H1 (cell line): ENCODE results near the gene ABCC10. TPM values are rescaled to one million over a fixed set of nuclear protein-coding genes. Genes with fewer than 3 reads are reported as not detected.

ENCODE experiments used
- CTCF ChIA-PET: fragments of 300-600 bp; sonication (Branson Sonifier 250); formaldehyde crosslinking; loops from one replicate; lab custom pipeline; 2021; ENCODE audit not compliant: partially characterized antibody; lab: Charles Lee
- POLR2A ChIA-PET: fragments of 300-600 bp; sonication (Branson Sonifier 250); formaldehyde crosslinking; loops from one replicate; lab custom pipeline; 2021; ENCODE audit warnings: inconsistent platforms; ENCODE audit not compliant: partially characterized antibody; lab: Charles Lee
- DNase-seq, 2 experiments: peaks; one replicate each; pipeline versions ENCODE4 v3.0.0 to v3.0.0-alpha.2; 2010 to 2022; ENCODE audit warnings: low spot score in 2 of 2, low read depth in 1 of 2, mixed read lengths in 1 of 2
- FAIRE-seq: peaks from 2 replicates; lab custom pipeline; 2011; peaks lifted over from hg19 to GRCh38; lab: Jason Lieb, UNC
- H2AFZ ChIP-seq: 2 replicates; pipeline ENCODE4 v1.8.1; 2012; ENCODE audit warnings: low read length, inconsistent platforms
- H2AK5ac ChIP-seq: 2 replicates; pipeline ENCODE4 v1.6.1; 2013; ENCODE audit warnings: low read depth, low read length
- H2BK120ac ChIP-seq: replicated peaks from 2 replicates; pipeline ENCODE3; 2013; ENCODE audit warnings: low read depth, low read length, inconsistent platforms
- H2BK12ac ChIP-seq: 2 replicates; pipeline ENCODE4 v1.6.1; 2013; ENCODE audit warnings: low read depth, low read length
- H2BK15ac ChIP-seq: 2 replicates; pipeline ENCODE4 v1.6.1; 2013; ENCODE audit warnings: low read length
- H2BK20ac ChIP-seq: 2 replicates; pipeline ENCODE4 v1.6.1; 2013; ENCODE audit warnings: low read length
- H2BK5ac ChIP-seq: 2 replicates; pipeline ENCODE4 v1.6.1; 2013; ENCODE audit warnings: low read depth, low read length
- H3K14ac ChIP-seq: 2 replicates; pipeline ENCODE4 v1.6.1; 2013; ENCODE audit warnings: inconsistent platforms; ENCODE audit not compliant: insufficient read length
- H3K18ac ChIP-seq: 2 replicates; pipeline ENCODE4 v1.6.1; 2013; ENCODE audit warnings: low read length; ENCODE audit errors: extremely low read depth
- H3K23ac ChIP-seq: 2 replicates; pipeline ENCODE4 v1.6.1; 2013; ENCODE audit warnings: inconsistent platforms; ENCODE audit not compliant: insufficient read length
- H3K23me2 ChIP-seq: 2 replicates; pipeline ENCODE4 v1.6.1; 2013; ENCODE audit warnings: low read depth, low read length
- H3K27ac ChIP-seq: 2 replicates; pipeline ENCODE4 v1.6.1; 2011; ENCODE audit warnings: low read depth, low read length, inconsistent platforms
- H3K27me3 ChIP-seq, 4 experiments: replicated peaks in 1 of 4; 1 replicate in 1 of 4; 2 replicates in 3 of 4; pipeline versions ENCODE4 v1.6.1 to v1.8.1; 2011 to 2013; ENCODE audit warnings: low read length in 3 of 4, mild to moderate bottlenecking in 3 of 4, inconsistent platforms in 2 of 4, mixed read lengths in 2 of 4, moderate library complexity in 1 of 4; ENCODE audit not compliant: control insufficient read depth in 3 of 4, insufficient read depth in 3 of 4; ENCODE audit errors: extremely low read depth in 1 of 4
- H3K36me3 ChIP-seq, 4 experiments: 2 replicates each; pipeline versions ENCODE4 v1.6.1 to v1.8.1; 2011 to 2013; ENCODE audit warnings: mild to moderate bottlenecking in 4 of 4, low read length in 3 of 4, moderate library complexity in 2 of 4, control low read depth in 1 of 4, inconsistent platforms in 1 of 4; ENCODE audit not compliant: insufficient read depth in 4 of 4, control insufficient read depth in 2 of 4
- H3K4ac ChIP-seq: replicated peaks from 2 replicates; pipeline ENCODE3; 2013; ENCODE audit warnings: low read length, low read depth, mixed read lengths, inconsistent platforms; ENCODE audit not compliant: insufficient read length
- H3K4me1 ChIP-seq, 4 experiments: replicated peaks in 1 of 4; 1 replicate in 1 of 4; 2 replicates in 3 of 4; pipeline versions ENCODE4 v1.6.1 to v1.8.1; 2011 to 2013; ENCODE audit warnings: low read length in 3 of 4, inconsistent platforms in 2 of 4, mixed read lengths in 1 of 4; ENCODE audit not compliant: insufficient read depth in 4 of 4, control insufficient read depth in 3 of 4
- H3K4me2 ChIP-seq, 2 experiments: 2 replicates each; pipeline versions ENCODE4 v1.6.1 to v1.8.1; 2011 to 2013; ENCODE audit warnings: low read depth in 2 of 2, low read length in 2 of 2, control low read depth in 1 of 2, inconsistent platforms in 1 of 2, mild to moderate bottlenecking in 1 of 2; ENCODE audit not compliant: insufficient read depth in 1 of 2
- H3K4me3 ChIP-seq, 4 experiments: fragments of 200-600, 300-600 bp in 1 of 4; sonication (generic), shearing (Covaris generic), sonication (Bioruptor Twin) in 1 of 4; 2 replicates each; pipeline versions ENCODE4 v1.5.1 to v1.8.1; 2011 to 2016; ENCODE audit warnings: low read length in 4 of 4, low read depth in 3 of 4, control low read depth in 2 of 4, inconsistent platforms in 2 of 4, mild to moderate bottlenecking in 2 of 4, mixed read lengths in 1 of 4, moderate library complexity in 1 of 4; ENCODE audit not compliant: insufficient read depth in 2 of 4; ENCODE audit errors: extremely low read depth in 1 of 4
- H3K56ac ChIP-seq: replicated peaks from 2 replicates; pipeline ENCODE3; 2013; ENCODE audit warnings: low read depth, mild to moderate bottlenecking, mixed read lengths, low read length, inconsistent platforms; ENCODE audit not compliant: insufficient read length
- H3K79me1 ChIP-seq: 2 replicates; pipeline ENCODE4 v1.6.1; 2013; ENCODE audit warnings: low read depth, low read length, control low read depth
- H3K79me2 ChIP-seq, 2 experiments: 2 replicates each; pipeline versions ENCODE4 v1.6.1 to v1.8.1; 2012 to 2013; ENCODE audit warnings: low read length in 2 of 2, mild to moderate bottlenecking in 2 of 2, inconsistent platforms in 1 of 2; ENCODE audit not compliant: insufficient read depth in 2 of 2, control insufficient read depth in 1 of 2
- H3K9ac ChIP-seq, 4 experiments: replicated peaks in 1 of 4; 1 replicate in 1 of 4; 2 replicates in 3 of 4; pipeline versions ENCODE4 v1.6.1 to v1.8.1; 2011 to 2013; ENCODE audit warnings: low read depth in 3 of 4, low read length in 3 of 4, control low read depth in 2 of 4, mild to moderate bottlenecking in 2 of 4, moderate library complexity in 2 of 4, inconsistent platforms in 1 of 4; ENCODE audit errors: extremely low read depth in 1 of 4
- H3K9me3 ChIP-seq, 2 experiments: 2 replicates each; pipeline versions ENCODE4 v1.6.1 to v1.8.1; 2012 to 2013; ENCODE audit warnings: mild to moderate bottlenecking in 2 of 2, moderate library complexity in 2 of 2, control low read depth in 1 of 2, inconsistent platforms in 1 of 2, low read depth in 1 of 2, low read length in 1 of 2, mixed read lengths in 1 of 2; ENCODE audit not compliant: insufficient read depth in 2 of 2
- H4K20me1 ChIP-seq, 2 experiments: replicated peaks in 1 of 2; 2 replicates each; pipeline versions ENCODE3 to v1.8.1; 2011 to 2013; ENCODE audit warnings: inconsistent platforms in 2 of 2, low read length in 2 of 2, mild to moderate bottlenecking in 1 of 2; ENCODE audit not compliant: insufficient read depth in 2 of 2, control insufficient read depth in 1 of 2
- H4K5ac ChIP-seq: 2 replicates; pipeline ENCODE4 v1.6.1; 2013; ENCODE audit warnings: low read length, low read depth, mixed read lengths, inconsistent platforms; ENCODE audit not compliant: insufficient read length
- H4K8ac ChIP-seq: 2 replicates; pipeline ENCODE4 v1.8.0; 2013; ENCODE audit warnings: mild to moderate bottlenecking, moderate library complexity, low read length, inconsistent platforms; ENCODE audit not compliant: insufficient read depth; ENCODE audit errors: extremely low read depth
- H4K91ac ChIP-seq: replicated peaks from 2 replicates; pipeline ENCODE3; 2013; ENCODE audit warnings: low read length, mixed read lengths, inconsistent platforms; ENCODE audit not compliant: insufficient read length
- MAFK ChIP-seq: IDR thresholded peaks from 2 replicates; pipeline ENCODE4 v1.6.1; 2012; ENCODE audit warnings: low read depth, mild to moderate bottlenecking, improper control_type of control experiment, low read length
- POLR2A ChIP-seq, 2 experiments: IDR thresholded peaks; 1 replicate in 1 of 2; 2 replicates in 1 of 2; pipeline ENCODE4 v1.6.1; 2011; ENCODE audit warnings: low read depth in 2 of 2, low read length in 2 of 2, mild to moderate bottlenecking in 2 of 2; ENCODE audit errors: control extremely low read depth in 1 of 2
- TAF1 ChIP-seq: IDR thresholded peaks from 2 replicates; pipeline ENCODE4 v1.6.1; 2011; ENCODE audit warnings: mild to moderate bottlenecking, low read depth, low read length
- YY1 ChIP-seq: IDR thresholded peaks from 2 replicates; pipeline ENCODE4 v1.6.1; 2011; ENCODE audit warnings: low read depth, mild to moderate bottlenecking, low read length
- WGBS, 2 experiments: shearing (Covaris generic) in 1 of 2; methylation state at CpG; one replicate each; pipeline versions ENCODE4 v1.1.6 to v1.1.7; 2013 to 2015; ENCODE audit warnings: low lambda C conversion rate in 2 of 2, mixed read lengths in 2 of 2, inconsistent platforms in 1 of 2, low coverage in 1 of 2, missing lambda C conversion rate in 1 of 2; ENCODE audit not compliant: insufficient replicate concordance in 2 of 2, insufficient coverage in 1 of 2, insufficient read length in 1 of 2; ENCODE audit errors: extremely low coverage in 1 of 2, missing lambda C conversion rate in 1 of 2; 5-methylcytosine and 5-hydroxymethylcytosine counted together
- polyA plus RNA-seq, 7 experiments: library from polyadenylated mRNA; depleted of rRNA in 3 of 7; stranded (reverse) in 5 of 7; unstranded in 2 of 7; fragments of >200 nt in 5 of 7; fragments of 200-250 nt in 2 of 7; gene quantifications; 1 replicate in 5 of 7; 2 replicates in 1 of 7; 4 replicates in 1 of 7; pipeline versions ENCODE4 v1.2.1 to v1.2.3, GENCODE V29; 2011 to 2013; ENCODE audit warnings: missing spikeins in 2 of 7, mixed read lengths in 2 of 7
- total RNA-seq: library from RNA; stranded (reverse); fragmentation: NEBNext Ultra II Directional; extraction: Animal tissue kit (Norgen Biotek cat#: 25700); gene quantifications from 2 replicates; pipeline ENCODE4 v1.2.1, GENCODE V29; 2021

ABCC10 gene
- total and polyA plus RNA-seq, 2 of the 8 experiments (the other 6 are each of a cell fraction or from before 2014, with no cell fraction given): 15.5 to 24.6 TPM

DNA sequence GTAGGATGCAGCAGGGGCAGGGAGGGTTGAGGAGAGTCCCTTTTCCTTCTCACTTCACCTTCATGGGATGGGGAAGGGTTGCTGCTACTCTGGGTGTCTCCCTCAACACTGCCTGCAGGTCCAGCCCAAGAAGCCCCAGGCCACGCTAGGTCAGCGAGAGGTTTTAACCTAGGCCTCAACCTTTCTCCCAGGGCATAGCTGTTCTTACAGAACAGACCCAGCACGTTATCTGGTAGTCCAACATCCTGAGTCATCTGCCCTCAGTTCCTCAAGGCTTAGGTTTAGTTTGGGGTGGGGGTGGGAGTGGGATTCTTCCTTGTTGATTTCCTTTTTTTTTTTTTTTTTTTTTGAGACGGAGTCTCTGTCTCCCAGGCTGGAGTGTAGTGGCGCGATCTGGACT is 67.0 kb downstream of the ABCC10 start:
- H3K9ac ChIP-seq: no peak overlapping the region
- H3K14ac ChIP-seq: no peak overlapping the region
- POLR2A ChIA-PET: interaction anchor here (1.2 to 5.6 kb wide), 5 partner anchors 9 to 23 kb away, joined by 3 to 27 read pairs (median 6); partner anchors contain the start of genes POLR1C, TJAP1 and YIPF3
- H2BK20ac ChIP-seq: no peak overlapping the region
- no peak overlapping the region for H3K27ac ChIP-seq
- H3K36me3 ChIP-seq: peaks cover 8 to 13% (median 9%) of the 10 kb centered on the region in 4 experiments; a peak in 7 of 8 replicates
- no peak overlapping the region for H4K5ac ChIP-seq
- no peaks in the 10 kb centered on the region for H3K27me3 ChIP-seq
- H2AFZ ChIP-seq: no peak overlapping the region
- no peaks in the 10 kb centered on the region for H3K23me2 ChIP-seq
- no peak overlapping the region for H3K4me3 ChIP-seq
- H3K79me1 ChIP-seq: peaks cover 26% of the 10 kb centered on the region
- CTCF ChIA-PET: interaction anchor here (1.0 to 32.9 kb wide), 7 partner anchors 6 to 116 kb away, joined by 3 to 536 read pairs (median 4); partner anchors contain the start of genes DLK2, LRRC73 and TJAP1
- H2BK12ac ChIP-seq: no peak overlapping the region
- no peak overlapping the region for H2AK5ac ChIP-seq
- DNase-seq: no peak
- no peak overlapping the region for H2BK15ac ChIP-seq
- FAIRE-seq: no peak
- H3K4me1 ChIP-seq: peaks cover 7 to 19% (median 14%) of the 10 kb centered on the region in 4 experiments
- WGBS, 2 experiments: 91% methylated on average over 4 of the region's 6 CpGs; no CpG with 5 or more reads in 1 of the 2 experiments
- no peaks in the 10 kb centered on the region for H3K9me3 ChIP-seq
- no peak overlapping the region for H2BK5ac ChIP-seq
- TF ChIP-seq MAFK: no peak
- no peak for TF ChIP-seq POLR2A (IDR thresholded peaks at IDR 0.05; ENCODE audit: control extremely low read depth in 1 of 2, low read depth in 2 of 2, low read length in 2 of 2)
- no peak for TF ChIP-seq YY1
- no peak for TF ChIP-seq TAF1
- no peak overlapping the region for H3K56ac ChIP-seq
- H4K20me1 ChIP-seq: peaks cover 15 to 34% of the 10 kb centered on the region in 2 experiments
- no peak overlapping the region for H3K23ac ChIP-seq
- no peak overlapping the region for H2BK120ac ChIP-seq
- no peak overlapping the region for H4K91ac ChIP-seq
- H3K79me2 ChIP-seq: peaks cover 4 to 42% of the 10 kb centered on the region in 2 experiments; a peak in 3 of 4 replicates
- no peak overlapping the region for H4K8ac ChIP-seq
- no peak overlapping the region for H3K18ac ChIP-seq
- H3K4ac ChIP-seq: no peak overlapping the region
- no peak overlapping the region for H3K4me2 ChIP-seq
